HG03066 (cell line): ENCODE results near the gene NLRP10.
"Not testable (repeated sequence)": the region's sequence is repeated elsewhere in the genome, so short reads cannot be mapped to it uniquely, and the experiment has no call there.

Source experiments
- ATAC-seq: cut with Tn5 transposase; IDR thresholded peaks from one replicate; pipeline ENCODE4 v1.9.1; 2021; ENCODE audit warnings: low read depth; ENCODE audit not compliant: unreplicated experiment

NLRP10 gene

DNA sequence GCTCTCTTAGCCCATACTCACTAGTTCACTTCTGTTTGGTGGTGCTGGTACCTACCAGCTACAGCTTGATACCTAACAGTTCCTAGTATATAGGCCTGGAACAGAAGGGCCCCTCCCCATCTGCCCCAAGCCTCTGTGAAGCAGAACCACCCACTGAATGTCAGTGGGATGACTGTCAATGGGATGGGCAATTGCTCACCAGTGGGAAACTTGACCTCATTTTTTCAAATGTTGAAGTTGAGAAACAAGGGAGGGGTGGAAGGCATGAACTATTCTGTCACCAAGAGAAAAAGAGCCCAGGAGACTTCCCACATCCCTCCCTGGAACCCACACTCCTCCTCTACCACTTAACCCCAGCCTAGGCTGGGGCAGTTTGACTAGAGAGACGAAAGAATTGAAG lies at the start of gene NLRP10:
TSS of gene NLRP10 (minus strand) at position 62 of the 400 bp plus-strand sequence. CDS start 1,952 bp downstream, outside the sequence.
- no peak for ATAC-seq

DNA sequence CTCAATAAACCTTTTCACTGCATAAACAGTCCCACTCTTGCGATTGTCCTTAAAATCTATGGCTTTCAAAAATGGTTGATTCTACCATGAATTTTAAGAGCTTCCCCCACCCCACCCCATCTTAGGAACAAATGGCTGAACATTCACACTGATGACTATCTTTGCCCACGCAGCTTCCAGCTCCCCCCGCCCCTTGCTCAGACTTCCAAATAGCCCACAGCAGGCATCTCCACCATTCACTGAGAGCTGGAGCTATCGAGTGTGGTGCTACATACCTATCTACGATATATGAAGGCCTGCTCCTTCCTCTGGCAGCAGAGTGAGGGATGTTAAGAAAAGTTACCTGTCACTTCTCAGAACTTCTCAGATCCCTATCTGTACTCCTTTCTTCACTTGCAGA lies 48.6 kb upstream of the NLRP10 start:
- no peak for ATAC-seq

DNA sequence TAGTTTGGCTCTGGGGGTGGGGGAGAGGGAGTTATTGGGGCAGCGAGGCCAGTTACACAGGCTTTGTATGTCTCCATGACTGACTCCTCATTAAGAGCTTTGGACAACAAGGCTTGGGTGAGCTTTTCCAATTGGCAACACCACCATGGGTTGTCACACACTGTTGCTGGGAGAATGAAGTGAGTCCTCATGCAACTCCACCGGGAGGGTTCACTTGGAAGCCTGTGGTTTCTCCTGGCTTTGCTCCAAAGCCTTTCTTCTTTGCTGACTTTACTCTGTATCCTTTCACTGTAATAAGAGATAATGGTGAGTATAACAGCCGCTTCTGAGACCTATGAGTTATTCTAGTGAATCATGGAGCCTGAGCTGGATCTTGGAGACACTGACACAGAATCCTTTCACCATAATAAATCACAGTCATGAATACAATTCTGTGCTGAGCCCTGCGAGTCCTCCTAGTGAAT lies 46.8 kb upstream of the NLRP10 start:
- ATAC-seq, result no peak

GRCh38 chr11:8011371-8011770 lies 46.1 kb upstream of the NLRP10 start:
- no peak for ATAC-seq

DNA sequence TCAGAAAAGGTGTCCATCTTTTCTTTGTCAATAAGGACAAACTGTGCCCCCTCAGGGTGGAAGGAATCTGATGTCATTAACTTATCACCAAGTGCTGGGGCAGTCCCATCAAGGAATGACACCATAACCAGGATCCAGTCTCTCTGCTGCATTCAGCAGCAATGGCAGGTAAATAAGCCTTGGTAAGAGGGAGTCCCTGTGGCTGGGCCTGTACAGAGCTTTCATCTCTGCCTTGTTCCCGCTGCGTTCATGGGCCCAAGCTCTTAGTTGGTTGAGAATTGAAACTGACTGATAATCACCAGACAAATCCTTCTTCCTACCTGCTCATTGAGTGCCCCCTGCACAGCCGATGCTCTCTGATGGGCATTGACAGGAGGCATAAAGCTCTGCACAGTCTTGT lies 44.6 kb upstream of the NLRP10 start:
- no peak for ATAC-seq

GRCh38 chr11:8008212-8008611 lies 43.0 kb upstream of the NLRP10 start:
- ATAC-seq, result no peak

- ATAC-seq, result peak; percentile 64
Observed at GRCh38 chr11:8006349-8006977, 41.2 kb upstream of the NLRP10 start.

- no peak for ATAC-seq
Observed at GRCh38 chr11:8005556-8005955, 40.3 kb upstream of the NLRP10 start.

DNA sequence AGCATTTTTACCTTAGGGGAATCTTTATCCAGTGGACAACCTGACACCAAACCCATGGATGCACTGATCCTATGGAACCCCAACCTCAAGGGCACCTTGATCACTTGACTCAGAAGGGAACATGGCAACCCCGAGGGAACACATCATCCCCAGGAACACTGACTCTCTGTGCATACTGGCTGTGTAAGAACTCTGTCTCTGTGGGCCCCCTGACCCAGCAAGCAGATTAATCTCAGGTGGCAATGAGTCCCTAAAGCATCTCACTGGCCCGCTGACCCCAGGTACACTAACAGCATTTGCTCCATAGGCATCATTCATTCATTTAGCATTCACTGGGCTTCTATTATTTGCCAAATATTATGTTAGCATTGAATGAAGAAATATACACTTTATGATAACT lies 38.8 kb upstream of the NLRP10 start:
- ATAC-seq, result no peak

DNA sequence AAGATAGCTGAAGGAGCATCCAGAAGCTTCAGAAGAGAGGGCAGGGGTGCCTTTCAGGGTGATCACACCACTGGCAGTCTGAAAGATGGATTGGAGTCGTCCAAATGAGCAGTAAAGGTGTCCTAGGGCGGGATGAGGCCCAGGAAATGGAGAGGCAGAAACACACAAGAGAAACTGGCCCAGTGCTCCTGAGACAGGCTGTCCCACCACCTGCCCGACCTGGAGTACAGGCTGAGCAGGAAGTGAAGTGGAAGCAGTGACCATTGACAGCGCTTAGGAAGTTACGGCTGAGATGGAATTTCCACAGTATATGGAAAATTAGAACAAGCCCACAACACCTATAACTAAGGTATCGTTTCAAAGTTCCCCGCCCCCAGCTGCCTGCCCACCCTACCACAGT lies 37.9 kb upstream of the NLRP10 start:
- no peak for ATAC-seq

DNA sequence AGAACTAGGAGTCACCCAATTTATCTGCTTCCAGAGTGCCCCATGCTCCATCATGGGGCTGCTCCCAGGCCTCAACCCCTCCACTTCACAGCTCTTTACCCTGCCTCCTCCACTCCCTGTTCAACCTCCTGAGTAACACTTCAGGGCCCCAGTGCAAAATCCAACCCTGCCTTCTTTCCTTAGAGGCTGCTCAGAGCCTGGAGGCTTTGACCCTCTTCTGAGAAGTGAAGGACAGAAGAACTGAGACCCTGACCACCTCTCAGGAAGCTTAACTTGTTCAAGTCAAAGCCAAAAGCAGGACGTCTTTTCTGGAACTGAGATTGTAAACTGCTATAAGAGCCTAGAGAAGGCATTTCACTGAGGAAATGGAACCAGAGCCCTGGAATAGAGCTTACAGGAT lies 37.4 kb upstream of the NLRP10 start:
- no peak for ATAC-seq

DNA sequence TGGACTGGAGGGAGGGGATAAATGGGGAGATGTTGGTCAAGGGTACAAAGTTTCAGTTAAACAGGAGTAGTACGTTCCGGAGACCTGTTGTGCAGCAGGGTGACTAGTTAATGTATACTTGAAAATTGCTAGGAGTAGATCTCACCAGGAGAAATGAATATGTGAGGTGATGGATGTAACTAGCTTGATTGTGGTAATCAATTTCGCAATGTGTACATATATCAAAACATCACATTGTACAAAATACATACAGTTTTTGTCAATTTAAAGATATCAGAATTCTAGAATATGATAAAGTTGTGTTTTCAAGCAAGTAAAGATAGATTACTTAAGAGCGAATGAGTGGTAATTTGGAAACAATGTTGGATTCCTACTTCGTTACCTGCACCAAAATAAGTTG lies 35.1 kb upstream of the NLRP10 start:
- ATAC-seq, result no peak

- ATAC-seq, result no peak
Observed at GRCh38 chr11:7999795-8000194, 34.5 kb upstream of the NLRP10 start.

DNA sequence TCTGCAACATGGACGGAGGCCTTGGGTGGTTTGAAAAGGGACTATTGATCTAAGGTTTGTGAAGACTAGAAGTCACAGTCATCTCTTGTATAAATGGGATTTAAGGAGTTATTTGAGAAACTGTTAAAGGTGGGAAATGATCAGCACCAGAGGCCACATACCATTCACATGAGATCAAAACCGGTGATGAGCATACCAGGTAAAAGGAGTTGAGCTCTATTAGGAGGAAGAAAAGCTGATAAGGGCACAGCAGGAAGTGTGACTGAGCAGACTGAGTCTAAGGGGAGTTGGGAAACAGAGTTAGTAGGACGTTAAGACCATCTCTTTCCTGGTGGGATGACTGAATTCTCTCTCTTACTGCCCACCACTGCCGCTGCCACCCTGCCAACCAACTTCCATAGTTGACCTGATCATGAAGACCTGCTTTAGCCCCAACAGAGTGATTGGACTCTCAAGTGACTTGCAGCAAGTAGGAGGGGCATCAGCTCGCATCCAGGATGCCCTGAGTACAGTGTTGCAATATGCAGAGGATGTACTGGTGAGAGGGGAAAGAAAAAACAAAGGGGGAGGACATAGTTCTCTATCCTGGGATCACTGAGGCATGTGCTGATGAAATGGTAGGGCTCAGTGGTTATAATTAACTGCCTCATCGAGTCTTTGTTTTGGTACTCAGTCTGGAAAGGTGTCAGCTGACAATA lies 29.5 kb upstream of the NLRP10 start:
- ATAC-seq, result no peak

GRCh38 chr11:7987560-7987883 lies 22.3 kb upstream of the NLRP10 start:
- ATAC-seq, result not testable (repeated sequence)

DNA sequence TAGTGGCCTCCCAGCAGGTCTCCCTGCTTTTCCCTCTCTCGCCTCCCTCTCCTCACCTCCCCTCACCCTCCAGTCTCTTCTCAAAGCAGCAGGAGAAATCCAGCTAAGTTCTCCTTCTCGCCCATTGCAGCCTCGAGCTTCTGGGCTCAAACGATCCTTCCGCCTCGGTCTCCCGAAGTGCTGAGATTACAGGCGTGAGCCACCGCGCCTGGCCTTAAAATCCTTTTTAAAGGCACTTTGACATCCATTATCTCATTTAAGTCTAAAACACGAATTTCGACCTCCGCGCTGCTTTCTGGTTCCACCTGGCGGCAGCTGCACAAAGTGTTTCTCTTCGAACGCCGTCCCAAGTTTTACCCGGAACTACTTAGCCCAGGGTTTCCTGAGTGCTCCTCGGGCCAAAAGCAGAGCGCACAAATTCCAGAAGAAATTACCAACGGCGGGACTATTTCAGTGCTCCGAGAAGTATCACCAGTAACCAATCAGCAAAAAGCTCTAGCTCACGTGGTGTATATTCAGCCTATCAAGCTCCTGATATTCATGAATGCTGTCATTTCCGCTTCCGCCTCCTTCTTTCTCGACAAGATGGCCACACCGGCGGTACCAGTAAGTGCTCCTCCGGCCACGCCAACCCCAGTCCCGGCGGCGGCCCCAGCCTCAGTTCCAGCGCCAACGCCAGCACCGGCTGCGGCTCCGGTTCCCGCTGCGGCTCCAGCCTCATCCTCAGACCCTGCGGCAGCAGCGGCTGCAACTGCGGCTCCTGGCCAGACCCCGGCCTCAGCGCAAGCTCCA lies 21.7 kb upstream of the NLRP10 start, which contains the start of gene EIF3F:
TSS of gene EIF3F (plus strand) at position 570 of the 792 bp plus-strand sequence. CDS start at position 586, 16 bp downstream.
- peak; percentile 94 for ATAC-seq

DNA sequence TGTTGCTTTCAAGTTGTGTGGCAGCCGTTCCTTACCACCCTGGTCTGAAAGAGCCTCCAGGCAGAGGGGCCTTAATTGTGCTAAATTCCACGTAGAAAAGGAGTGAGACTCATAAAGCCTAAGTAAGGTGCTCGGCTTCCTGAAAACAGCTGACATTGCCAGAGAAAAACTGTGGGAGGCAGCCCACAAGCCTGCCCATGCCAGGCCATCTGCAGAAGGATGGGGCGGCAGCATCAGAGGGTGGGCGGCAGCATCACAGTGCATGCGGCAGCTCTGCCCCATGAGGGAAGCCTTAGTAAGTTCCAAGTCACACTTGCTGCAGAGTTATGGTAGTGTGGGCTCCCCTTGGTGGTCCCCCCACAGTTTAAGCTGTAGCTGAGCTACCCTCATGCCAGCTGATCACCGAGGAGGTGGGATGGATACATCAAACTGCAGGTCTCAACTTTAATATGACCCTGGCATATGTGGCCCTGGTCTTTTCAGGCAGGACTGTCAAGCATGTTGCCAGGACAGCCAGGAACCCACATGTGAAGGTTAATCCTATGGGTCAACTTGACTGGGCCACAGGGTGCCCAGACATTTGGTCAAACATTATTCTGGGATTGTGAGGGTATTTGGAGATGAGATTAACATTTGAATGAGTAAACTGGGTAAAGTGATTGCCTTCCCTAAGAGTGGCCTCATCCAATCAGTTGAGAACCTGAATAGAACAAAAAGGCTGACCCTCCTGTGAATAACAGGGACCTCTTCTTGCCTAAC lies 18.8 kb upstream of the NLRP10 start:
- no peak for ATAC-seq

- ATAC-seq, result no peak
Observed at GRCh38 chr11:7982582-7983119, 17.4 kb upstream of the NLRP10 start.

GRCh38 chr11:7981619-7982157 lies 16.4 kb upstream of the NLRP10 start:
- no peak for ATAC-seq

GRCh38 chr11:7977232-7977917 lies 12.1 kb upstream of the NLRP10 start:
- ATAC-seq, result no peak
